ENCODE results near the gene GPC5. TPM values are rescaled to one million over a fixed set of nuclear protein-coding genes. Genes with fewer than 3 reads are reported as not detected.
"Not testable (repeated sequence)": the region's sequence is repeated elsewhere in the genome, so short reads cannot be mapped to it uniquely, and the experiment has no call there.

Gene GPC5
- total RNA-seq, 3 donors from 2014 or later: 0.13 to 0.16 TPM; not detected in 1

DNA sequence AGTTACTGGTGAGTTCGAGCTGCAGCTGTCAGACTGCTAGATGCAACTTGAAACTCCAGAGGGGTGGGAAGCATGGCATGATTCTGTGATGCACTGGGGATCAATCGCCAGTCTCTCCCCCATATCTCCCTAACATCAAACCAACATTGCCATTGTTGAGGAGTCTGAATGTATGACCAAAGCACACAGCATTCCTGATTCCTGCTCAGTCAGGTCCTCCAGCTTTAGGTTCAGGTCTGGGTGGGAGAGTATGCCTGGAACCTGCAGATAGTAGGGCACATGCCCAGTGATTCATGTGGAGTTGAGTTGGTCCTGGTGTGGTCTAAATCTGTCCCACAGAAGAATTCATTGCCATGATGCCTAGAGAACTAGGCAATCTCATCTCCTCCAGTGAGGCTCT, 269.1 kb downstream of the GPC5 start:
- no peak for ATAC-seq
- H3K36me3 Mint-ChIP-seq (ENCODE audit: insufficient read depth): no peaks in the 10 kb centered on the region
- H3K27me3 Mint-ChIP-seq (ENCODE audit: low read depth): no peaks in the 10 kb centered on the region
- DNase-seq: no peak
- H3K9me3 Mint-ChIP-seq: no peaks in the 10 kb centered on the region
- H3K4me1 Mint-ChIP-seq (ENCODE audit: low read depth): no peaks in the 10 kb centered on the region
- no peak overlapping the region for H3K4me3 Mint-ChIP-seq

DNA sequence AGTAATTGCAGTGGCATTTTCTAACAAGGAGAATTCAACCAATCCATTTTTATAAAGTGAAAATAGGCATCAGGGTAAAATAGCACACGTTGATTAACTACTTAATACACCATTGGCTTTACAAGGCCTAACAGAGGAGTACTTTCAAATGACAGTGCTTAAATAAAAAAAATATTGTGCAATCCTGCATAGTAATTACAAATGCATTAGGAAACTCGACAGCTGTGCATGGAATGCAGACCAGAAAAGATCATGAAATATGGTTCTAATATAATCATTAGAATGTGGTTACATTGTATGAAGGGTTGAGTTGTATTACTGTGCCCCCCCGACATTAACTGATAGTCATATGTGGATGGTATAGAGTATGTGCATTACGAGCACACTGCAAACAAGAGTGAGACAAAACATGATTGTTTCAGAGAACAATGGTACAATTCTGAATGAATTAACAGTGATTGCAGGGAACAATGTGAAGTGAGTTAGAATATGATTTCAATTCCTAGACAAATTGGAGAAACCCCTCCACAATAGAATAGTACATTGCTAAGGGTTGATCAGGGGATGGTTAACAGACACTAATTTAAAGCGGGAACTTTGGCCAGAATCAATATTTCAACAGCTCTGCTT, 270.6 kb downstream of the GPC5 start:
- Mint-ChIP-seq H3K4me1 (ENCODE audit: low read depth) (no peaks in the 10 kb centered on the region), H3K36me3 (ENCODE audit: insufficient read depth) (no peaks in the 10 kb centered on the region), H3K27me3 (ENCODE audit: low read depth) (no peaks in the 10 kb centered on the region), H3K9me3 (peaks cover 3% of the 10 kb centered on the region), H3K4me3 (no peak overlapping the region)
- ATAC-seq: no peak
- DNase-seq: no peak

GRCh38 chr13:91674347-91674746, 275.9 kb downstream of the GPC5 start:
- not testable (repeated sequence) for H3K36me3 Mint-ChIP-seq (ENCODE audit: insufficient read depth); H3K4me1 Mint-ChIP-seq (ENCODE audit: low read depth); ATAC-seq; H3K9me3 Mint-ChIP-seq; DNase-seq; H3K27me3 Mint-ChIP-seq (ENCODE audit: low read depth); H3K4me3 Mint-ChIP-seq

GRCh38 chr13:91684746-91685145, 286.3 kb downstream of the GPC5 start:
- Mint-ChIP-seq H3K9me3 (no peaks in the 10 kb centered on the region), H3K27me3 (ENCODE audit: low read depth) (peaks cover 1% of the 10 kb centered on the region), H3K4me3 (no peak overlapping the region), H3K4me1 (ENCODE audit: low read depth) (no peaks in the 10 kb centered on the region), H3K36me3 (ENCODE audit: insufficient read depth) (no peaks in the 10 kb centered on the region)
- DNase-seq (no peak), ATAC-seq (no peak)

- no peak overlapping the region for H3K4me3 Mint-ChIP-seq
- no peaks in the 10 kb centered on the region for H3K9me3 Mint-ChIP-seq
- ATAC-seq: no peak
Observed at GRCh38 chr13:91690944-91691343, 292.5 kb downstream of the GPC5 start.

DNA sequence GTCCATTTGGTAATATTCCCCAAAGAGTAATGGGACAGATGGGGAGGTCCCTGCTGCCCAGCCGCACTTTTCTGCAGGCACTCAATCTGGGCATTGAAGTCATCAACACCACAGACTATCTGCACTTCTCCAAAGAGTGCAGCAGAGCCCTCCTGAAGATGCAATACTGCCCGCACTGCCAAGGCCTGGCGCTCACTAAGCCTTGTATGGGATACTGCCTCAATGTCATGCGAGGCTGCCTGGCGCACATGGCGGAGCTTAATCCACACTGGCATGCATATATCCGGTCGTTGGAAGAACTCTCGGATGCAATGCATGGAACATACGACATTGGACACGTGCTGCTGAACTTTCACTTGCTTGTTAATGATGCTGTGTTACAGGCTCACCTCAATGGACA, 295.0 kb downstream of the GPC5 start:
- Mint-ChIP-seq H3K9me3 (no peaks in the 10 kb centered on the region), H3K4me1 (ENCODE audit: low read depth) (no peaks in the 10 kb centered on the region), H3K36me3 (ENCODE audit: insufficient read depth) (no peaks in the 10 kb centered on the region), H3K4me3 (no peak overlapping the region), H3K27me3 (ENCODE audit: low read depth) (no peaks in the 10 kb centered on the region)
- ATAC-seq (no peak), DNase-seq (no peak)

More at GRCh38 chr13:91690944-91691343, 292.5 kb downstream of the GPC5 start:
- Mint-ChIP-seq H3K4me1 (ENCODE audit: low read depth) (no peaks in the 10 kb centered on the region), H3K36me3 (ENCODE audit: insufficient read depth) (no peaks in the 10 kb centered on the region), H3K27me3 (ENCODE audit: low read depth) (peaks cover 1% of the 10 kb centered on the region)
- DNase-seq: no peak

- no peak for ATAC-seq
- H3K4me3 Mint-ChIP-seq: no peak overlapping the region
- no peaks in the 10 kb centered on the region for H3K9me3 Mint-ChIP-seq
- H3K4me1 Mint-ChIP-seq (ENCODE audit: low read depth): no peaks in the 10 kb centered on the region
- no peaks in the 10 kb centered on the region for H3K36me3 Mint-ChIP-seq (ENCODE audit: insufficient read depth)
- H3K27me3 Mint-ChIP-seq (ENCODE audit: low read depth): no peaks in the 10 kb centered on the region
- DNase-seq: no peak
Observed at GRCh38 chr13:91698308-91698707, 299.9 kb downstream of the GPC5 start.

GRCh38 chr13:91698767-91699166, 300.3 kb downstream of the GPC5 start:
- Mint-ChIP-seq H3K27me3 (ENCODE audit: low read depth) (no peaks in the 10 kb centered on the region), H3K9me3 (no peaks in the 10 kb centered on the region), H3K4me1 (ENCODE audit: low read depth) (no peaks in the 10 kb centered on the region), H3K36me3 (ENCODE audit: insufficient read depth) (no peaks in the 10 kb centered on the region), H3K4me3 (no peak overlapping the region)
- DNase-seq (no peak), ATAC-seq (no peak)

DNA sequence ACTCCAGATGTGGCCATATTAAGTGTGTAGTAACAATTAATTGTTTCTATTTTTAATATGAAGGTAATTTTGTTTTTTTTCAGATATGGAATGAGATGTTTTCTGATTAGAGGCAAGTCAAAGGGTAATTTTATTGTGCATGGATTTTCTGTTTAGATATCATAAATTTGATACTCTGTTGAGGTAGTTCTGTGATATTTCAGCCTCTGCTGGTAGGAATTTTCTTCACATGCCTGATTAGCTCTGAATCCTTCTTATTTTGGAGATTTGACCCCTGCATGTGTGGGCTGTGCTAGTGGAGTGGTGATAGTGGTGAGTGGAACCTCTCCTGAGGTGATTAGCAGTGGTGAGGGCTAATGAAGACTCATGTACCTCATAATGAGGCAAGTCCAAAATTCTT, 301.4 kb downstream of the GPC5 start:
- Mint-ChIP-seq H3K4me1 (ENCODE audit: low read depth) (no peaks in the 10 kb centered on the region), H3K4me3 (no peak overlapping the region), H3K9me3 (no peaks in the 10 kb centered on the region), H3K36me3 (ENCODE audit: insufficient read depth) (no peaks in the 10 kb centered on the region), H3K27me3 (ENCODE audit: low read depth) (no peaks in the 10 kb centered on the region)
- DNase-seq (no peak), ATAC-seq (no peak)

DNA sequence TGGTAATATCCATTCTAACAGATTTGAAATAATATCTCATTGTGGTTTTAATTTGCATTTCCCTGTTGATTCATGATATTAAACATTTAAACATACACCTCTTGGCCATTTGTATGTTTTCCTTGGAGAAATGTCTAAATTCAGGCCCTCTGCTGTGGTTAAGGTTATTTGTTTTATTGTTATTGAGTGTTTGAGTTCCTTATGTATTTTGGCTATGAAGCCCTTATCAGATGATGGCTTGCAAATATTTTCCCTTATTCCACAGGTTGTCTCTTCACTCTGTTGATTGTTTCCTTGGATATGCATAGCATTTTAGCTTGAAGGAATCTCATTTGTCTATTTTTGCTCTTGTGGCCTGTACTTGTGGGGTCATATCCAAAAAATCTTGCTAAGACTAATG, 303.6 kb downstream of the GPC5 start:
- Mint-ChIP-seq H3K4me1 (ENCODE audit: low read depth) (no peaks in the 10 kb centered on the region), H3K27me3 (ENCODE audit: low read depth) (no peaks in the 10 kb centered on the region), H3K9me3 (no peaks in the 10 kb centered on the region), H3K36me3 (ENCODE audit: insufficient read depth) (no peaks in the 10 kb centered on the region), H3K4me3 (no peak overlapping the region)
- DNase-seq: no peak
- no peak for ATAC-seq

DNA sequence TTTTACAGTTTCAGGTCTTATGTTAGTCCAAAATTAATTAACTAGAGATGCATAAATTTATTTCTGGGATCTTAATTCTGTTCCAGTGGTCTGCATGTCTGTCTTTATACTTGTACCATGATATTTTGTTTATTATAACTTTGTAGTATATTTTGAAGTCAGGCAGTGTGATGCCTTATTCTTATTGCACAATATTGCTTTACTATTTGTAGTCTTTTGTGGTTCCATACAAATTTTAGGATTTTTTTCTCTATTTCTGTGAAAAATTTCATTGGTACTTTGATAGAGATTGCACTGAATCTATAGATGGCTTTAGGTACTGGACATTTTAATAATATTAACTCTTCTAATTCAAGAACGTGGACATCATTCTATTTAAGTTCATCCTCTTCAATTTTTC, 304.0 kb downstream of the GPC5 start:
- H3K4me3 Mint-ChIP-seq: no peak overlapping the region
- DNase-seq (no peak), ATAC-seq (no peak)
- H3K36me3 Mint-ChIP-seq (ENCODE audit: insufficient read depth): no peaks in the 10 kb centered on the region
- no peaks in the 10 kb centered on the region for H3K4me1 Mint-ChIP-seq (ENCODE audit: low read depth)
- no peaks in the 10 kb centered on the region for H3K9me3 Mint-ChIP-seq
- no peaks in the 10 kb centered on the region for H3K27me3 Mint-ChIP-seq (ENCODE audit: low read depth)

GRCh38 chr13:91704398-91704797, 306.0 kb downstream of the GPC5 start:
- Mint-ChIP-seq H3K4me3 (no peak overlapping the region), H3K9me3 (no peaks in the 10 kb centered on the region), H3K4me1 (ENCODE audit: low read depth) (no peaks in the 10 kb centered on the region), H3K27me3 (ENCODE audit: low read depth) (no peaks in the 10 kb centered on the region), H3K36me3 (ENCODE audit: insufficient read depth) (no peaks in the 10 kb centered on the region)
- ATAC-seq (no peak), DNase-seq (no peak)

- Mint-ChIP-seq H3K36me3 (ENCODE audit: insufficient read depth) (no peaks in the 10 kb centered on the region), H3K4me1 (ENCODE audit: low read depth) (no peaks in the 10 kb centered on the region), H3K4me3 (no peak overlapping the region), H3K9me3 (no peaks in the 10 kb centered on the region), H3K27me3 (ENCODE audit: low read depth) (no peaks in the 10 kb centered on the region)
- DNase-seq (no peak), ATAC-seq (no peak)
Observed at GRCh38 chr13:91708558-91708957, 310.1 kb downstream of the GPC5 start.

DNA sequence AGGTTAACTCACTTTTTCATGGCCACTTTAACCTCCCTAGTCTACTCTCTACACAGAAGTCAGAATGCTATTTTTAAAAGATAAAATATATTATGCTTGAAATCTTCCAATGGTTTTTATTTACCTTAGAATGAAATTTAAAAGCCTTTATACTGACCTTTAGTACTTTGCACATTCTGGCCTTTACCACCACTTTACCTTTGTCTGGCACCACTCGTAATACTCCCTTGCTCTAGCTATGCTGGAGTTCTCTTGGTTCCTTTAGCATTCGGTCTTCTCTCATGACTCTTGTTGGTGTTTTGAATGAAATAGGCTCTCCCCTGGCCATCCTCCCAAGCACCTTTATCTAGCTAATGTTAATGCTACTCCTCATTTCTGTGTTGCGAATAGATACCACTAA, 310.8 kb downstream of the GPC5 start:
- H3K4me1 Mint-ChIP-seq (ENCODE audit: low read depth): no peaks in the 10 kb centered on the region
- no peak for ATAC-seq
- no peaks in the 10 kb centered on the region for H3K36me3 Mint-ChIP-seq (ENCODE audit: insufficient read depth)
- no peak overlapping the region for H3K4me3 Mint-ChIP-seq
- no peaks in the 10 kb centered on the region for H3K27me3 Mint-ChIP-seq (ENCODE audit: low read depth)
- H3K9me3 Mint-ChIP-seq: no peaks in the 10 kb centered on the region
- DNase-seq: no peak

DNA sequence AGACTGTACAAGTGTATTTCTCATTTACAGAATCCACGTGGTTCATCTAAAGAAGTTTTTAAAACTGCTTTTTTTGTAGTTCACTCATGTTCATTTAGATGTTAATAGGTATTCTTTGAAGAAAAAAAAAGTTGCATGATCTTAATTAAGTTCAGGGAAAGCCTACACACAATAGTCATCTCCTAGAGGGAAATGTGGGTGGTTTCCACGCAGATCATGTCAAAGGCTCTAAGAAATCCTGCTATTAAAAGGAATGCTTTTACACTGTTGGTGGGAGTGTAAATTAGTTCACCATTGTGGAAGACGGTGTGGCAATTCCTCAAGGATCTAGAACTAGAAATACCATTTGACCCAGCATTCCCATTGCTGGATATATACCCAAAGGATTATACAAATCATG, 312.3 kb downstream of the GPC5 start:
- ATAC-seq: no peak
- no peak overlapping the region for H3K4me3 Mint-ChIP-seq
- no peaks in the 10 kb centered on the region for H3K36me3 Mint-ChIP-seq (ENCODE audit: insufficient read depth)
- no peaks in the 10 kb centered on the region for H3K27me3 Mint-ChIP-seq (ENCODE audit: low read depth)
- H3K9me3 Mint-ChIP-seq: no peaks in the 10 kb centered on the region
- no peaks in the 10 kb centered on the region for H3K4me1 Mint-ChIP-seq (ENCODE audit: low read depth)
- DNase-seq: no peak

- Mint-ChIP-seq H3K4me3 (no peak overlapping the region), H3K4me1 (ENCODE audit: low read depth) (no peaks in the 10 kb centered on the region), H3K27me3 (ENCODE audit: low read depth) (peaks cover 1% of the 10 kb centered on the region), H3K36me3 (ENCODE audit: insufficient read depth) (no peaks in the 10 kb centered on the region), H3K9me3 (no peaks in the 10 kb centered on the region)
- DNase-seq: no peak
- ATAC-seq: no peak
Observed at GRCh38 chr13:91714855-91715254, 316.4 kb downstream of the GPC5 start.

Data from activated T-cell treated with anti-CD3 and anti-CD28 coated beads, Interleukin-2, amount 50 U/mL, for 4 hours (primary cell).